SHP77 (cell line): ENCODE measurements around the gene GNAI2.

ENCODE experiments used
- DNase-seq, 2 experiments: peaks; one replicate each; lab custom pipeline; 2025; lab: John Stamatoyannopoulos, UW

GNAI2 gene

GRCh38 chr3:50235716-50236483 is at the start of gene GNAI2:
Gene GNAI2, plus strand, starts transcription at chr3:50236204. Its CDS starts 132 bp downstream, at chr3:50236336.
- peak; percentile 97 for DNase-seq

GRCh38 chr3:50187750-50188149 is 48.3 kb upstream of the GNAI2 start:
- DNase-seq: no peak

GRCh38 chr3:50189274-50189673 is 46.7 kb upstream of the GNAI2 start:
- peak; percentile 66 to 72 for DNase-seq

GRCh38 chr3:50189989-50190388 is 46.0 kb upstream of the GNAI2 start:
- DNase-seq: no peak

GRCh38 chr3:50190936-50191660 is 44.9 kb upstream of the GNAI2 start, which contains the start of gene GNAT1:
Gene GNAT1, plus strand, starts transcription at chr3:50191610. Its CDS starts 116 bp downstream, at chr3:50191726.
- DNase-seq: no peak

GRCh38 chr3:50192124-50192523 is 43.9 kb upstream of the GNAI2 start:
- no peak for DNase-seq

- DNase-seq: peak; percentile 22 to 30
Observed at GRCh38 chr3:50192689-50193141, 43.3 kb upstream of the GNAI2 start.

- DNase-seq: no peak
Observed at GRCh38 chr3:50193286-50193685, 42.7 kb upstream of the GNAI2 start.

GRCh38 chr3:50193746-50194127 is 42.3 kb upstream of the GNAI2 start:
- DNase-seq: no peak

GRCh38 chr3:50194128-50194902 is 41.7 kb upstream of the GNAI2 start:
- DNase-seq: peak; percentile 30 to 62

GRCh38 chr3:50194903-50195500 is 41.0 kb upstream of the GNAI2 start:
- peak in 1 of 2 experiments; percentile 28 for DNase-seq

GRCh38 chr3:50195501-50196252 is 40.3 kb upstream of the GNAI2 start:
- DNase-seq: peak; percentile 47 to 49

GRCh38 chr3:50196253-50196801 is 39.7 kb upstream of the GNAI2 start:
- DNase-seq: no peak

GRCh38 chr3:50201573-50202315 is 34.3 kb upstream of the GNAI2 start:
- peak; percentile 31 to 40 for DNase-seq

GRCh38 chr3:50202353-50203112 is 33.5 kb upstream of the GNAI2 start:
- DNase-seq: peak; percentile 11 to 54

GRCh38 chr3:50203113-50203808 is 32.7 kb upstream of the GNAI2 start:
- peak; percentile 60 to 74 for DNase-seq

- no peak for DNase-seq
Observed at GRCh38 chr3:50203809-50204803, 31.9 kb upstream of the GNAI2 start.
